Lower leg skin (tissue), 4 donors: ENCODE results near the gene TAGLN2. TPM values are rescaled to one million over a fixed set of nuclear protein-coding genes. Genes with fewer than 3 reads are reported as not detected.
A peak's percentile ranks its signal among the peaks of the same experiment; 100 is the strongest.

Experiments
- DNase-seq, 2 donors: peaks; one replicate each; pipeline ENCODE4 v3.0.0-alpha.2; 2019; ENCODE audit warnings: low spot score in 2 of 2
- H3K4me3 ChIP-seq: fragments of 200-600 bp; sonication (generic); 2 replicates; pipeline ENCODE4 v1.5.1; 2017; ENCODE audit warnings: mild to moderate bottlenecking, low read depth; ENCODE audit not compliant: poor library complexity, severe bottlenecking
- POLR2A ChIP-seq, 2 donors: fragments of 450-650 bp; IDR thresholded peaks; one replicate each; pipeline ENCODE4 v1.6.1; 2016 to 2017; ENCODE audit warnings: antibody characterized with exemption in 2 of 2, mild to moderate bottlenecking in 1 of 2, moderate library complexity in 1 of 2
- WGBS, 2 donors: methylation state at CpG; one replicate each; pipeline ENCODE4 v1.1.5; 2018; 5-methylcytosine and 5-hydroxymethylcytosine counted together
- intact Hi-C: fragments of 100-400 bp; cut with DNase I; formaldehyde crosslinking; loops from one replicate; pipeline ENCODE4 v1.15.0; 2023; ENCODE audit warnings: low total_unique reads
- total RNA-seq, 4 donors: library from RNA; depleted of rRNA; stranded (reverse); fragments of >200 nt; gene quantifications; one replicate each; pipeline ENCODE4 v1.1.0, GENCODE V29; 2016
- TF ChIP-seq, protein P1 (sequence below), 3 donors: fragments of 450-650 bp; IDR thresholded peaks; one replicate each; pipeline ENCODE4 v1.5.1; 2016; ENCODE audit warnings: antibody characterized with exemption in 3 of 3, mild to moderate bottlenecking in 3 of 3, moderate library complexity in 2 of 3

The TAGLN2 gene
- total RNA-seq, 4 donors from 2014 or later, result 244 to 413 (median 306) TPM

DNA sequence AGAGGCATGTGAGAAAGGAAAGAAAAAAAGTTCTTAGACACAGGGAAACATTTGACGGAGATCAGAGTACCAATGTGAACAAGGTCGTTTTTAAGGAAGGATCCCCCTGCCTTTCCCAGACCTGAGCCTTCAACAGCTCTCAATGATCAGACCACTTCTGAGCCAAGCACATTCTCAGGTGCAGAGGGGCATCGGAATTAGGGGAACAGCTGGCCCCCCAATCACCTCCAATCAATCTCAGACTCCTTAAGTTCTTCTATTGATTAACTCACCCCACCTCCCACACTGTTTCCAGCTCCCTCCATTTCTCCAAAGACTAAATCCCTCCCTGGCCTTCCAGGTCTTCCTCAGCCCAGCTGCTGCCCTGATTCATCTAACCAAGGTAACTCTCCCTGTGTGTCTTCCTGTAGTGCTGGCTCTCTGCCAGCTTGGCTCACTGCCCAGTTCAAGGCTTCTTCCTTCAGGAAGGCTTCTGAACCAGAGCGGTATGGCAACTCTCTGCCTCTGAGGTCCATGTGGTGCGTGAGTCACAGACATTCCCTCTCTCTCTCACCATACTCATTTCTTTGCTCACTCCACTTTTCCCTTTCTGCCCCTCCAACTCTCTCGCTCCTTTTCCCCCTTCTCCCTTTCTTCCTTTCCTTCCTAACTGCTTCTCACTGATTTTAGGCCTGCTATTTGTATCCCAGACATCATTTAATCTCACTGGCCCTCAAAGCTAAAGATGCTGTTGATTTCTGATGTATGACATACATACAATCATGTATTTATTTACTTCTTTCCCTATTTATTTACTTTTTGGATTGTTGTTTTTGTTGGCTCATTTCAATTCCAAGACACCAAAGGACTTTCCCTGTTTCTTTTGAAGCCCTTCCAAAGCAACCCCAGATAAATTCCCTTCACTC, 43.4 kb downstream of the TAGLN2 start:
- no peak overlapping the region for H3K4me3 ChIP-seq
- intact Hi-C loops, result no loop called here
- peak; percentile 92 to 97 for DNase-seq
- 42 to 51% methylated on average over 6 of the region's 6 CpGs for WGBS, 2 donors
- TF ChIP-seq, protein P1, sequence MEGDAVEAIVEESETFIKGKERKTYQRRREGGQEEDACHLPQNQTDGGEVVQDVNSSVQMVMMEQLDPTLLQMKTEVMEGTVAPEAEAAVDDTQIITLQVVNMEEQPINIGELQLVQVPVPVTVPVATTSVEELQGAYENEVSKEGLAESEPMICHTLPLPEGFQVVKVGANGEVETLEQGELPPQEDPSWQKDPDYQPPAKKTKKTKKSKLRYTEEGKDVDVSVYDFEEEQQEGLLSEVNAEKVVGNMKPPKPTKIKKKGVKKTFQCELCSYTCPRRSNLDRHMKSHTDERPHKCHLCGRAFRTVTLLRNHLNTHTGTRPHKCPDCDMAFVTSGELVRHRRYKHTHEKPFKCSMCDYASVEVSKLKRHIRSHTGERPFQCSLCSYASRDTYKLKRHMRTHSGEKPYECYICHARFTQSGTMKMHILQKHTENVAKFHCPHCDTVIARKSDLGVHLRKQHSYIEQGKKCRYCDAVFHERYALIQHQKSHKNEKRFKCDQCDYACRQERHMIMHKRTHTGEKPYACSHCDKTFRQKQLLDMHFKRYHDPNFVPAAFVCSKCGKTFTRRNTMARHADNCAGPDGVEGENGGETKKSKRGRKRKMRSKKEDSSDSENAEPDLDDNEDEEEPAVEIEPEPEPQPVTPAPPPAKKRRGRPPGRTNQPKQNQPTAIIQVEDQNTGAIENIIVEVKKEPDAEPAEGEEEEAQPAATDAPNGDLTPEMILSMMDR (IDR thresholded peaks at IDR 0.05), result no peak
- no peak for TF ChIP-seq POLR2A (IDR thresholded peaks at IDR 0.05)

DNA sequence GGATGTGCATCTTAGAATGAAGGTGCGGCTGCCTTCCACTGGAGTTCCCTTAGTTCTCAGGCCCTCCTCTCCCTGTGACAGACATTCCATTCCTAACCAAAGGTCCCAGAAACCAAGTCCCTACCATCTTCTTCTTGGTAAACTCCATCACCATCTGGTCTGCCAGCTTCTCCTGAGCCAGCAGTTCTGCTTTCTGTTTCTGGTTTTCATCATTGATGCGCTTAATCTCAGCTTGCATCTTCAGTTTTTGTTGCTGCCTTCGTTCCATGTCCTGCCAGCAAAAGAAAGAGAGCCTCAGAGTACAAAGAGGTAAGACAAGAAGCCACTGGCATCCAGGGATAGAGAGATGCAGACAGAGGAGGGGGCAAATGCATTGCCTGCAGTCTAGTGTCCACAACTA, 44.9 kb downstream of the TAGLN2 start:
- H3K4me3 ChIP-seq, result no peak overlapping the region
- intact Hi-C loops, result no loop called here
- DNase-seq, result no peak
- WGBS, 2 donors, result 81% methylated on average over 3 of the region's 3 CpGs
- TF ChIP-seq, protein P1 (IDR thresholded peaks at IDR 0.05), result no peak
- no peak for TF ChIP-seq POLR2A (IDR thresholded peaks at IDR 0.05)

DNA sequence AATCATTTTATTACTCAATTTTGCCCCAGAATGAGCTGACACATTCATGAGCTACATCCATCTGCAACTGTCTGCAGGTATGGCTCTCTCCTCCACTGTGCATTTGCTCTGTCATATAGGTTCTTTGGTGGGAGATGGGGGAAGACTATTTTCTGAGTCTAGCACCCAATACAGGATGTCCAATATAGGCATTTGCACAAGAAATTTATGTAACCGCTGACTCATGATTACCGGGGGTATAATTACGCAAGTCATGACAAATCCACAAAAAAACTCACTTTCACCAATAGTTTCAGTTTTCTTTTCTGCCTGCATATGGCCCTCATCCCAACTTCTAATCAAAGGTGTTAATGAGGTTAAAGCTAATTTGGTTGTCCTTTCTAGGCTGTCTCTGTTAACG, 45.3 kb downstream of the TAGLN2 start:
- TF ChIP-seq, protein P1 (IDR thresholded peaks at IDR 0.05), result no peak
- no peak for TF ChIP-seq POLR2A (IDR thresholded peaks at IDR 0.05)
- WGBS, 2 donors, result 58 to 69% methylated on average over 4 of the region's 4 CpGs
- intact Hi-C loops, result no loop called here
- no peak for DNase-seq
- H3K4me3 ChIP-seq, result no peak overlapping the region

DNA sequence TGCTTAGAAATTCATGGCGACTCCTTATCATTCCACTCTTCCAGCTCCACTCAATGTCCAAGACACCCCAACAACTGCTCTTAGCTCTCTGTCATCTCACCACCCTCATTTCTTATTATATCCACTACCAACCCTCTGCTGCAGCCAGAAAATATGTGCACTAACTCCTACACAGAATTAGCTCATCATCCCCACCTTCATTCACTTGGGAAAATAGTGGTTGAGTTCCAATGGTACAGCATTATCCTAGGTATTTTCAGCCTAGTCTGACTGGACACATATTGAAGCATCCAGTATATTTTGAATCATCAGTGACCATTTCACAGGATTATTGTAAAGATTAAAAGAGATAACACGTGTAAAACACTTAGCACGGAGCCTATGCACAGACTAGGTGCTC, 46.2 kb downstream of the TAGLN2 start:
- intact Hi-C loops, result no loop called here
- no peak overlapping the region for H3K4me3 ChIP-seq
- TF ChIP-seq, protein P1 (IDR thresholded peaks at IDR 0.05), result no peak
- no peak for TF ChIP-seq POLR2A (IDR thresholded peaks at IDR 0.05)
- WGBS, 2 donors, result 87 to 88% methylated on average over 3 of the region's 3 CpGs
- DNase-seq, result no peak

DNA sequence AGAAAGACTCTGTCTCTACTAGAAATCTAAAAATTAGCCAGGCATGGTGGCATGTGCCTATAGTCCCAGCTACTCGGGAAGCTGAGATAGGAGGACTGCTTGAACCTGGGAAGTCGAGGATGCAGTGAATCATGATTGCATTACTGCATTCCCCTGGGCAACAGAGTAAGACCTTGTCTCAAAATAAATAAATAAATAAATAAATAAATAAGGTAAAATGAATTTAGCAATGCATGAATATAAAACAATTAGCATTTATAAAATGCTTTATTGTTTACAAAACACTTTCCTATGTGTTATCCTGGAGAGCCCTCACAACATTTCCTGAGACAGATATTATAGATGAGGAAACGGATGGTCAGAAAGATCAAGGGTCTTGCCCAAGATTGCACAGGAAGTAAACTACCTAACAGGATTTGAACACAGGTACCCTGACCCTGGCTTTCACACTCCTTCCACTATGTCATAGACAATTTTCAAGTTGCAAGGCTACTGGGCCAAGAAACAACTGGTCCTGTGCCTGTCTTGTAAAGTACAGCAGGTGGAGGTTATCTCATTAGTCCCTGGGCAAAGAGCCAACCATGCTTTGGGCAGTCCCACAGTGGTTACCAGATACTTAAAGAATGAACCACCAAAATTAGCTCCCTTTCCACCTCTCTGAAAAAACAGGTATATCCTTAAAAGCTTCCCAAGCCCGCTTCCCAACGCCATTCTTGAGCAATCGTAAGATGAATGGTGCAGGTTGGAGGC, 47.4 kb downstream of the TAGLN2 start:
- TF ChIP-seq POLR2A (IDR thresholded peaks at IDR 0.05), result no peak
- TF ChIP-seq, protein P1 (IDR thresholded peaks at IDR 0.05), result no peak
- H3K4me3 ChIP-seq, result no peak overlapping the region
- no peak for DNase-seq
- intact Hi-C loops, result no loop called here
- WGBS, 2 donors, result 87 to 92% methylated on average over 6 of the region's 6 CpGs
